Measurements from ENCODE around the gene SCGB1A1. TPM values are rescaled to one million over a fixed set of nuclear protein-coding genes. Genes with fewer than 3 reads are reported as not detected.

The SCGB1A1 gene
- total and polyA plus RNA-seq, 2 of the 13 experiments (the other 11 are each of a cell fraction or from before 2014, with no cell fraction given), result not detected

- Histone ChIP-seq H3K36me3 (replicated peaks in 1 of 2; ENCODE audit: control insufficient read depth in 1 of 2, insufficient read depth in 2 of 2, low read length in 2 of 2) (no peaks in the 10 kb centered on the region), H3K4me3 (replicated peaks in 1 of 3; ENCODE audit: insufficient read depth in 1 of 3, low read depth in 2 of 3, low read length in 3 of 3) (no peak overlapping the region), H3K4me1 (ENCODE audit: insufficient read depth, low read length) (peaks cover 65% of the 10 kb centered on the region), H3K4me2 (ENCODE audit: low read depth, low read length) (0 out of 2 replicates have a peak overlapping the region, but pooled peaks have one; percentile 9), H3K27me3 (ENCODE audit: control insufficient read depth in 1 of 2, insufficient read depth in 2 of 2, low read length in 2 of 2) (no peaks in the 10 kb centered on the region), H2AFZ (ENCODE audit: low read length) (no peak overlapping the region), H3K27ac (ENCODE audit: extremely low read length, insufficient read depth, low read length) (no peak overlapping the region), H3K79me2 (ENCODE audit: insufficient read depth, low read length) (no peaks in the 10 kb centered on the region), H4K20me1 (ENCODE audit: insufficient read depth, low read length) (no peaks in the 10 kb centered on the region), H3K9me3 (ENCODE audit: low read length) (no peaks in the 10 kb centered on the region), H3K9ac (ENCODE audit: insufficient read depth, low read depth, low read length) (no peak overlapping the region)
- ChIA-PET POLR2A (interaction anchor here (0.9 kb wide), 2 partner anchors 52 to 85 kb away, joined by 3 read pairs; partner anchors contain the start of gene AHNAK), CTCF (ENCODE audit: low intra/inter-chr PET ratio, low total read pairs) (no interaction called here)
- in situ Hi-C loops (cut with HindIII; ENCODE audit: extremely low pct_ligation_motif_present, low pct_unique_long_range_greater_than_20kb), result no loop called here
- ATAC-seq (no peak), DNase-seq (ENCODE audit: low spot score) (no peak), FAIRE-seq (no peak)
- TF ChIP-seq ZNF503 (CRISPR knock-in tag; IDR thresholded peaks at IDR 0.05) (no peak), JDP2 (CRISPR knock-in tag; IDR thresholded peaks at IDR 0.05; ENCODE audit: borderline replicate concordance) (no peak), KIAA2018 (CRISPR knock-in tag; IDR thresholded peaks at IDR 0.05; ENCODE audit: borderline replicate concordance) (no peak), ZNF446 (CRISPR knock-in tag; IDR thresholded peaks at IDR 0.05) (no peak)
- WGBS (ENCODE audit: low lambda C conversion rate), result 58% methylated on average over 9 of the region's 9 CpGs
- no TSS peak for BruUV-seq (replicated peaks)
- intact Hi-C loops (cut with micrococcal nuclease; ENCODE audit: unreplicated experiment), result no loop called here
Measured at GRCh38 chr11:62462508-62462892, 43.7 kb downstream of the SCGB1A1 start.
